Smooth muscle cell (in vitro differentiated cells): ENCODE results near the gene SLC25A4. TPM values are rescaled to one million over a fixed set of nuclear protein-coding genes. Genes with fewer than 3 reads are reported as not detected.

Experiments
- DNase-seq: peaks from one replicate; lab custom pipeline; 2025; ENCODE audit not compliant: unreplicated experiment; lab: John Stamatoyannopoulos, UW
- H2AFZ ChIP-seq: fragments of 200-600 bp; sonication (generic); 2 replicates; pipeline ENCODE4 v1.6.0; 2016; ENCODE audit warnings: antibody characterized with exemption, low read depth, mild to moderate bottlenecking
- H3F3A ChIP-seq: fragments of 200-600 bp; sonication (generic); 2 replicates; pipeline ENCODE4 v1.6.0; 2017; ENCODE audit warnings: antibody characterized with exemption, low read depth
- H3K27ac ChIP-seq: fragments of 200-600 bp; sonication (generic); 2 replicates; pipeline ENCODE4 v1.5.1; 2016; ENCODE audit warnings: low read depth, mild to moderate bottlenecking
- H3K27me3 ChIP-seq: fragments of 200-600 bp; sonication (generic); 2 replicates; pipeline ENCODE4 v1.6.1; 2016; ENCODE audit warnings: low read depth, mild to moderate bottlenecking
- H3K36me3 ChIP-seq: fragments of 200-600 bp; sonication (generic); 2 replicates; pipeline ENCODE4 v1.5.1; 2016; ENCODE audit warnings: low read depth
- H3K4me1 ChIP-seq: fragments of 200-600 bp; sonication (generic); 2 replicates; pipeline ENCODE4 v1.5.1; 2016; ENCODE audit warnings: low read depth
- H3K4me2 ChIP-seq: fragments of 200-600 bp; sonication (generic); 2 replicates; pipeline ENCODE4 v1.6.0; 2016; ENCODE audit warnings: mild to moderate bottlenecking
- H3K4me3 ChIP-seq: fragments of 200-600 bp; sonication (generic); 2 replicates; pipeline ENCODE4 v1.5.1; 2016; ENCODE audit warnings: mild to moderate bottlenecking
- H3K79me2 ChIP-seq: fragments of 200-600 bp; sonication (generic); 2 replicates; pipeline ENCODE4 v1.6.0; 2016; ENCODE audit warnings: low read depth, mild to moderate bottlenecking
- H3K9ac ChIP-seq: fragments of 200-600 bp; sonication (generic); 2 replicates; pipeline ENCODE4 v1.6.0; 2016; ENCODE audit warnings: low read depth
- H3K9me3 ChIP-seq: fragments of 200-600 bp; sonication (generic); replicated peaks from 2 replicates; pipeline ENCODE4 v1.5.1; 2016; ENCODE audit warnings: low read depth
- H4K20me1 ChIP-seq: fragments of 200-600 bp; sonication (generic); 2 replicates; pipeline ENCODE4 v1.6.0; 2016; ENCODE audit warnings: low read depth
- CTCF ChIP-seq: fragments of 200-600 bp; sonication (generic); IDR thresholded peaks from 2 replicates; pipeline ENCODE4 v1.5.1; 2017; ENCODE audit warnings: borderline replicate concordance, mild to moderate bottlenecking, antibody characterized with exemption; ENCODE audit not compliant: insufficient read depth, poor library complexity, severe bottlenecking
- WGBS: methylation state at CpG from one replicate; pipeline ENCODE4 v1.1.7; 2016; ENCODE audit warnings: low lambda C conversion rate; 5-methylcytosine and 5-hydroxymethylcytosine counted together
- polyA plus RNA-seq: library from polyadenylated mRNA; unstranded; fragments of >200 nt; fragmentation: Nextera tagmentation; extraction: Ambion mirVana; gene quantifications from 2 replicates; pipeline ENCODE4 v1.2.1, GENCODE V29; 2016
- total RNA-seq: library from RNA; depleted of rRNA; stranded (reverse); fragments of >200 nt; gene quantifications from 2 replicates; pipeline ENCODE4 v1.2.3, GENCODE V29; 2014

Gene SLC25A4
- total and polyA plus RNA-seq, 2 experiments from 2014 or later: 16.0 to 19.0 TPM

GRCh38 chr4:185098474-185098873 lies 44.6 kb upstream of the SLC25A4 start:
- Histone ChIP-seq H3K79me2 (no peaks in the 10 kb centered on the region), H3K4me2 (no peak overlapping the region), H2AFZ (no peak overlapping the region), H4K20me1 (no peaks in the 10 kb centered on the region), H3K9ac (no peak overlapping the region), H3K4me3 (no peak overlapping the region), H3K27ac (no peak overlapping the region), H3K9me3 (no peaks in the 10 kb centered on the region), H3K27me3 (no peaks in the 10 kb centered on the region), H3K36me3 (no peaks in the 10 kb centered on the region), H3F3A (no peaks in the 10 kb centered on the region), H3K4me1 (no peaks in the 10 kb centered on the region)
- no peak for TF ChIP-seq CTCF
- DNase-seq: no peak

DNA sequence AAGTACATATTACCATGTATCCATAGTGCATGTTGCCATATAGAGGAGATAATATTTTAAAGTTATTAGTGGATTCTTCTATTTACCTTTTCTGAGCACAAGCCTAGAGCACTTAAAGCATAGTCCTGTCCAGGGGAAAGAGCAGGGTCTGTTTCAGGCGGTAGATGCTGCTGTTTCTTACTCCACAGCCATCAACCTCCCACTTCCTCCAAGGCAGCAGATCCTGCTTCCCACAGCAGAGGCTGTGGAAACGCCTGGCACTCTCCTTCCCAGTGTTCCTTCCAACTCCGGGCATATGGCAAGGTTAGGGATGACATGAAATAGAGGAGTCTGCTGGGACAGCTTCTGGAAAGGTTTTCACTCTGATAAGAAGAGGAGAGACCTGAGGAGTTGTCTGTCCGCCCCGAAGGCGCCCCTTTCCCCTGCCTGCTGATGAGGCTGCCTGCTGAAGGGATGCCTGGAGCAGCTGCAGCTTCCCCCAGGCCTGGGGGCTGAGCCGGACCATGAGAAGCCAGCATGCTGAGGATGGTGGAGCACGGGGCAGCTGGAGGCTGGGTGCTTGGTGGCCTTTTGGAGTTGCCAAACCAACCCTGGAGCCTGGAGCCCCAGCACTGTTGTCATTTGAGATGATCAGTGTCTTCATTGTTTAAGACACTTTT lies 43.9 kb upstream of the SLC25A4 start:
- H4K20me1 ChIP-seq: no peaks in the 10 kb centered on the region
- H2AFZ ChIP-seq: no peak overlapping the region
- DNase-seq: no peak
- H3K4me3 ChIP-seq: no peak overlapping the region
- WGBS: 68% methylated on average over 8 of the region's 8 CpGs
- H3K36me3 ChIP-seq: no peaks in the 10 kb centered on the region
- no peaks in the 10 kb centered on the region for H3K9me3 ChIP-seq
- H3K4me2 ChIP-seq: no peak overlapping the region
- no peaks in the 10 kb centered on the region for H3K27me3 ChIP-seq
- H3K79me2 ChIP-seq: no peaks in the 10 kb centered on the region
- H3K27ac ChIP-seq: no peak overlapping the region
- H3K9ac ChIP-seq: no peak overlapping the region
- no peaks in the 10 kb centered on the region for H3K4me1 ChIP-seq
- no peak for TF ChIP-seq CTCF
- H3F3A ChIP-seq: no peaks in the 10 kb centered on the region

DNA sequence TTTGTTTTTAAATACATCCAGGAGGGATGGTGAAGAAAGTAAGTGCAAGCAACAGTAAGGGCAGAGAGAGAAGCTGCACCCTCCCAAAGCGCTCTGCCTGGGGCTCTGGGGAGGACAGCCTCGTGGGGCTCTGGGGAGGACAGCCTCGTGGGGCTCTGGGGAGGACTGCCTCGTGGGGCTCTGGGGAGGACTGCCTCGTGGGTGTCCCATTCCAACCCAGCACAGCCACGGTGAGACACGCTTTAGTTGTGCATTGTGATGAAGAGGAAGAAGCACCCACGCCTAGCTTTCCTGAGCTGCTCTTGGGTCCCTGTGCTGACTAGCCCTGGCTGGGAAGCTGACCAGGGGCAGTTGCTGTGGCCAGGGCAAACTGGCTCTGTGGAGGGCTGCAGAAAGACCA lies 43.1 kb upstream of the SLC25A4 start:
- H3K27me3 ChIP-seq: no peaks in the 10 kb centered on the region
- no peaks in the 10 kb centered on the region for H3K36me3 ChIP-seq
- 89% methylated on average over 8 of the region's 8 CpGs for WGBS

More for the DNA sequence above, 43.1 kb upstream of the SLC25A4 start:
- Histone ChIP-seq H2AFZ (no peak overlapping the region), H3K27ac (no peak overlapping the region), H3K4me2 (no peak overlapping the region), H3K9ac (no peak overlapping the region), H3K4me3 (no peak overlapping the region), H3K79me2 (no peaks in the 10 kb centered on the region), H3K4me1 (no peaks in the 10 kb centered on the region), H3K9me3 (no peaks in the 10 kb centered on the region), H3F3A (no peaks in the 10 kb centered on the region), H4K20me1 (no peaks in the 10 kb centered on the region)
- no peak for DNase-seq
- TF ChIP-seq CTCF: no peak
